AG04450 (cell line): ENCODE measurements around the gene ADAMTS5. TPM values are rescaled to one million over a fixed set of nuclear protein-coding genes. Genes with fewer than 3 reads are reported as not detected.

ENCODE experiments used
- CTCF ChIA-PET: fragments of 300-600, 350-600 bp; formaldehyde crosslinking; extraction: SDS; loops from one replicate; lab custom pipeline; 2022; ENCODE audit warnings: antibody characterized with exemption, inconsistent platforms; lab: Charles Lee
- POLR2A ChIA-PET: fragments of 350-600 bp; formaldehyde crosslinking; extraction: SDS; loops from one replicate; lab custom pipeline; 2021; ENCODE audit warnings: antibody characterized with exemption, inconsistent platforms; lab: Yijun Ruan, JAX
- DNase-seq: peaks from one replicate; pipeline ENCODE4 v3.0.0-alpha.2; 2011; ENCODE audit warnings: low read depth, low spot score
- H3K27ac ChIP-seq: one replicate; pipeline ENCODE4 v1.5.1; 2012; ENCODE audit warnings: low read depth, low read length, control low read depth
- H3K27me3 ChIP-seq: one replicate; pipeline ENCODE4 v1.6.0; 2012; ENCODE audit warnings: low read length; ENCODE audit not compliant: control insufficient read depth, insufficient read depth
- H3K4me3 ChIP-seq: 2 replicates; pipeline ENCODE4 v1.5.1; 2011; ENCODE audit warnings: mild to moderate bottlenecking, low read depth, low read length, control low read depth
- H3K9me3 ChIP-seq: 2 replicates; pipeline ENCODE4 v1.5.1; 2012; ENCODE audit warnings: low read length; ENCODE audit not compliant: control insufficient read depth, insufficient read depth
- CTCF ChIP-seq: IDR thresholded peaks from 2 replicates; pipeline ENCODE4 v1.5.1; 2011; ENCODE audit warnings: low read depth, low read length, control low read depth, inconsistent platforms
- polyA plus RNA-seq: library from polyadenylated mRNA; depleted of rRNA; stranded (reverse); fragments of >200 nt; gene quantifications from 2 replicates; pipeline ENCODE4 v1.2.3, GENCODE V29; 2011

The ADAMTS5 gene
- polyA plus RNA-seq, 1 experiment, result 4.1 TPM

- DNase-seq, result no peak
Observed at GRCh38 chr21:26912466-26912865, 54.4 kb downstream of the ADAMTS5 start.

GRCh38 chr21:26909972-26910371 lies 56.9 kb downstream of the ADAMTS5 start:
- H3K27ac ChIP-seq, result no peak overlapping the region
- no peaks in the 10 kb centered on the region; the same call in 1 of the 2 replicates for H3K9me3 ChIP-seq
- TF ChIP-seq CTCF, result 0 out of 2 replicates have a peak, but pooled peaks have one; percentile 16
- no peak overlapping the region for H3K4me3 ChIP-seq
- POLR2A ChIA-PET, result no interaction called here
- no peak for DNase-seq
- CTCF ChIA-PET, result no interaction called here
- H3K27me3 ChIP-seq, result no peaks in the 10 kb centered on the region

More at GRCh38 chr21:26912466-26912865, 54.4 kb downstream of the ADAMTS5 start:
- TF ChIP-seq CTCF, result no peak
- Histone ChIP-seq H3K27ac (no peak overlapping the region), H3K27me3 (no peaks in the 10 kb centered on the region), H3K9me3 (no peaks in the 10 kb centered on the region; the same call in 1 of the 2 replicates), H3K4me3 (no peak overlapping the region)
- ChIA-PET POLR2A (no interaction called here), CTCF (interaction anchor here (1.0 kb wide), 1 partner anchor 31 kb away, joined by 4 read pairs; no protein-coding TSS in a partner anchor)

- no peak for DNase-seq
- no peak for TF ChIP-seq CTCF
- CTCF ChIA-PET, result no interaction called here
- POLR2A ChIA-PET, result no interaction called here
- no peak overlapping the region for H3K27ac ChIP-seq
- H3K27me3 ChIP-seq, result no peaks in the 10 kb centered on the region
- no peaks in the 10 kb centered on the region for H3K9me3 ChIP-seq
- no peak overlapping the region for H3K4me3 ChIP-seq
Observed at GRCh38 chr21:26900980-26901379, 65.9 kb downstream of the ADAMTS5 start.

GRCh38 chr21:26892151-26892550 lies 74.7 kb downstream of the ADAMTS5 start:
- no peaks in the 10 kb centered on the region for H3K27me3 ChIP-seq
- no peak overlapping the region for H3K27ac ChIP-seq
- H3K9me3 ChIP-seq, result no peaks in the 10 kb centered on the region
- ChIA-PET CTCF (no interaction called here), POLR2A (no interaction called here)
- no peak overlapping the region for H3K4me3 ChIP-seq
- TF ChIP-seq CTCF, result no peak
- no peak for DNase-seq

- no peak for DNase-seq
- POLR2A ChIA-PET, result no interaction called here
- no peak overlapping the region for H3K27ac ChIP-seq
Observed at GRCh38 chr21:26888931-26889330, 78.0 kb downstream of the ADAMTS5 start.

More at GRCh38 chr21:26888931-26889330, 78.0 kb downstream of the ADAMTS5 start:
- CTCF ChIA-PET, result no interaction called here
- no peak for TF ChIP-seq CTCF
- H3K27me3 ChIP-seq, result no peaks in the 10 kb centered on the region
- H3K4me3 ChIP-seq, result no peak overlapping the region
- H3K9me3 ChIP-seq, result no peaks in the 10 kb centered on the region
